Loucy (cell line): ENCODE data around the gene DLG1.
"Not testable (repeated sequence)": the region's sequence is repeated elsewhere in the genome, so short reads cannot be mapped to it uniquely, and the experiment has no call there.

Experiments used
- H2AFZ ChIP-seq: fragments of 200-600 bp; sonication (generic); 2 replicates; pipeline ENCODE4 v1.6.0; 2016; ENCODE audit warnings: antibody characterized with exemption, mild to moderate bottlenecking, low read length, moderate library complexity
- H3F3A ChIP-seq: fragments of 200-600 bp; 2 replicates; pipeline ENCODE4 v1.6.0; 2016; ENCODE audit warnings: antibody characterized with exemption, low read depth, mild to moderate bottlenecking
- H3K27me3 ChIP-seq: fragments of 200-600 bp; sonication (generic); 2 replicates; pipeline ENCODE4 v1.6.1; 2014; ENCODE audit warnings: low read length, mild to moderate bottlenecking; ENCODE audit not compliant: insufficient read depth, poor library complexity, severe bottlenecking
- H3K36me3 ChIP-seq: fragments of 200-600 bp; sonication (generic); 2 replicates; pipeline ENCODE4 v1.6.1; 2016; ENCODE audit warnings: low read length; ENCODE audit not compliant: insufficient read depth
- H3K4me1 ChIP-seq: fragments of 200-600 bp; sonication (generic); 2 replicates; pipeline ENCODE4 v1.5.1; 2014; ENCODE audit warnings: low read length, mild to moderate bottlenecking; ENCODE audit not compliant: insufficient read depth, poor library complexity, severe bottlenecking
- H3K4me2 ChIP-seq: fragments of 200-600 bp; sonication (generic); 2 replicates; pipeline ENCODE4 v1.6.0; 2014; ENCODE audit warnings: antibody characterized with exemption, low read length, low read depth, mild to moderate bottlenecking; ENCODE audit not compliant: poor library complexity, severe bottlenecking
- H3K4me3 ChIP-seq: fragments of 200-600 bp; sonication (generic); 2 replicates; pipeline ENCODE4 v1.5.1; 2014; ENCODE audit warnings: low read length, mild to moderate bottlenecking, mixed read lengths; ENCODE audit not compliant: poor library complexity, severe bottlenecking
- H3K79me2 ChIP-seq: fragments of 200-600 bp; sonication (generic); 2 replicates; pipeline ENCODE4 v1.6.1; 2014; ENCODE audit warnings: low read length; ENCODE audit not compliant: insufficient read depth
- H3K9ac ChIP-seq: fragments of 200-600 bp; sonication (generic); 2 replicates; pipeline ENCODE4 v1.6.0; 2014; ENCODE audit warnings: mild to moderate bottlenecking, low read depth, low read length, moderate library complexity; ENCODE audit not compliant: poor library complexity, severe bottlenecking
- H3K9me2 ChIP-seq: fragments of 200-600 bp; sonication (generic); replicated peaks from 2 replicates; pipeline ENCODE4 v1.6.1; 2016; ENCODE audit warnings: low read depth, low read length, mixed read lengths
- H3K9me3 ChIP-seq: fragments of 200-600 bp; sonication (generic); 2 replicates; pipeline ENCODE4 v1.6.1; 2014; ENCODE audit warnings: mild to moderate bottlenecking, antibody characterized with exemption, low read length, low read depth; ENCODE audit not compliant: insufficient read depth
- H4K20me1 ChIP-seq: fragments of 200-600 bp; sonication (generic); 2 replicates; pipeline ENCODE4 v1.6.0; 2014; ENCODE audit warnings: antibody characterized with exemption, low read length, mild to moderate bottlenecking; ENCODE audit not compliant: insufficient read depth, poor library complexity, severe bottlenecking
- CTCF ChIP-seq: fragments of 200-600 bp; sonication (generic); conservative IDR thresholded peaks from 2 replicates; pipeline ENCODE4 v1.5.1; 2014; ENCODE audit warnings: mild to moderate bottlenecking, antibody characterized with exemption, low read length
- EZH2phosphoT487 ChIP-seq: fragments of 200-600 bp; IDR thresholded peaks from 2 replicates; pipeline ENCODE4 v1.6.1; 2018; ENCODE audit warnings: antibody characterized with exemption, mild to moderate bottlenecking, moderate library complexity, borderline replicate concordance

Gene DLG1

GRCh38 chr3:197216914-197217313 is 81.5 kb downstream of the DLG1 start:
- Histone ChIP-seq H3K36me3 (0 out of 2 replicates have a peak, but pooled peaks cover 5% of the 10 kb centered on the region), H3K4me1 (no peaks in the 10 kb centered on the region), H4K20me1 (peaks cover 62% of the 10 kb centered on the region), H3K27me3 (no peaks in the 10 kb centered on the region), H3K9me2 (no peaks in the 10 kb centered on the region), H3K9ac (no peak overlapping the region), H2AFZ (no peak overlapping the region), H3K4me3 (no peak overlapping the region), H3K79me2 (peaks cover 94% of the 10 kb centered on the region), H3K4me2 (no peak overlapping the region), H3K9me3 (no peaks in the 10 kb centered on the region), H3F3A (no peaks in the 10 kb centered on the region)
- no peak for TF ChIP-seq CTCF
- TF ChIP-seq EZH2phosphoT487 = no peak

- Histone ChIP-seq H2AFZ (no peak overlapping the region), H3K4me3 (no peak overlapping the region), H3K4me2 (no peak overlapping the region), H3K27me3 (no peaks in the 10 kb centered on the region), H3K9ac (no peak overlapping the region), H4K20me1 (peaks cover 57% of the 10 kb centered on the region), H3F3A (no peaks in the 10 kb centered on the region), H3K9me2 (no peaks in the 10 kb centered on the region), H3K4me1 (no peaks in the 10 kb centered on the region), H3K9me3 (no peaks in the 10 kb centered on the region), H3K79me2 (peaks cover 94% of the 10 kb centered on the region), H3K36me3 (0 out of 2 replicates have a peak, but pooled peaks cover 5% of the 10 kb centered on the region)
- TF ChIP-seq CTCF = no peak
- no peak for TF ChIP-seq EZH2phosphoT487
These were observed 82.1 kb downstream of the DLG1 start for GRCh38 chr3:197216169-197216860.

GRCh38 chr3:197212290-197212689 is 86.1 kb downstream of the DLG1 start:
- no peak for TF ChIP-seq EZH2phosphoT487
- TF ChIP-seq CTCF = no peak
- Histone ChIP-seq H3K27me3 (no peaks in the 10 kb centered on the region), H3K4me3 (no peak overlapping the region), H3K79me2 (peaks cover 88% of the 10 kb centered on the region), H3K9ac (no peak overlapping the region), H3F3A (no peaks in the 10 kb centered on the region), H2AFZ (no peak overlapping the region), H3K9me2 (no peaks in the 10 kb centered on the region), H3K9me3 (no peaks in the 10 kb centered on the region), H4K20me1 (peaks cover 49% of the 10 kb centered on the region), H3K36me3 (0 out of 2 replicates have a peak, but pooled peaks cover 4% of the 10 kb centered on the region), H3K4me1 (peaks cover 8% of the 10 kb centered on the region), H3K4me2 (no peak overlapping the region)

GRCh38 chr3:197211698-197212097 is 86.7 kb downstream of the DLG1 start:
- Histone ChIP-seq H4K20me1 (peaks cover 48% of the 10 kb centered on the region), H3K79me2 (peaks cover 88% of the 10 kb centered on the region)
- H3K9me2 ChIP-seq, H2AFZ ChIP-seq, H3F3A ChIP-seq, H3K27me3 ChIP-seq, H3K9me3 ChIP-seq, H3K4me1 ChIP-seq, H3K4me2 ChIP-seq, H3K36me3 ChIP-seq, H3K9ac ChIP-seq, H3K4me3 ChIP-seq: not testable (repeated sequence)
